ENCODE data around the gene FAM83B. TPM values are rescaled to one million over a fixed set of nuclear protein-coding genes. Genes with fewer than 3 reads are reported as not detected.

FAM83B gene
- total and polyA plus RNA-seq, 2 of the 13 experiments (the other 11 are each of a cell fraction or from before 2014, with no cell fraction given) = not detected

- Histone ChIP-seq H4K20me1 (ENCODE audit: insufficient read depth, low read length) (no peaks in the 10 kb centered on the region), H3K4me2 (ENCODE audit: low read depth, low read length) (no peak overlapping the region), H3K4me1 (ENCODE audit: insufficient read depth, low read length) (peaks cover 5% of the 10 kb centered on the region; the same call in 1 of the 2 replicates), H3K27ac (ENCODE audit: extremely low read length, insufficient read depth, low read length) (no peak overlapping the region), H3K36me3 (replicated peaks in 1 of 2; ENCODE audit: control insufficient read depth in 1 of 2, insufficient read depth in 2 of 2, low read length in 2 of 2) (no peaks in the 10 kb centered on the region), H3K79me2 (ENCODE audit: insufficient read depth, low read length) (no peaks in the 10 kb centered on the region), H3K4me3 (replicated peaks in 1 of 3; ENCODE audit: insufficient read depth in 1 of 3, low read depth in 2 of 3, low read length in 3 of 3) (no peak overlapping the region), H3K9ac (ENCODE audit: insufficient read depth, low read depth, low read length) (no peak overlapping the region), H3K9me3 (ENCODE audit: low read length) (peaks cover 26% of the 10 kb centered on the region), H2AFZ (ENCODE audit: low read length) (no peak overlapping the region), H3K27me3 (ENCODE audit: control insufficient read depth in 1 of 2, insufficient read depth in 2 of 2, low read length in 2 of 2) (no peaks in the 10 kb centered on the region)
- FAIRE-seq = no peak
- ChIA-PET POLR2A (no interaction called here), CTCF (ENCODE audit: low intra/inter-chr PET ratio, low total read pairs) (no interaction called here)
- no TSS peak for BruUV-seq (replicated peaks)
- TF ChIP-seq ZNF777 (CRISPR knock-in tag; IDR thresholded peaks at IDR 0.05) (no peak), FOSL2 (CRISPR knock-in tag; IDR thresholded peaks at IDR 0.05) (peak; percentile 73)
- WGBS (ENCODE audit: low lambda C conversion rate) = 22% methylated on average over 5 of the region's 5 CpGs
- in situ Hi-C loops (cut with HindIII; ENCODE audit: extremely low pct_ligation_motif_present, low pct_unique_long_range_greater_than_20kb) = no loop called here
- no peak for DNase-seq (ENCODE audit: low spot score)
- ATAC-seq = no peak
- intact Hi-C loops (cut with micrococcal nuclease; ENCODE audit: unreplicated experiment) = loop anchor here (5.0 kb wide), 1 partner anchor 47 kb away; no protein-coding TSS in a partner anchor
Measured at GRCh38 chr6:54935739-54936138, 89.2 kb downstream of the FAM83B start.

GRCh38 chr6:54937371-54937770 lies 90.8 kb downstream of the FAM83B start:
- TF ChIP-seq ZNF629 (CRISPR knock-in tag; conservative IDR thresholded peaks at IDR 0.05) = no peak
- no peak for TF ChIP-seq ZNF768 (CRISPR knock-in tag; IDR thresholded peaks at IDR 0.05)
- TF ChIP-seq RFX3 (CRISPR knock-in tag; IDR thresholded peaks at IDR 0.05) = no peak
- TF ChIP-seq AKAP8 (CRISPR knock-in tag; IDR thresholded peaks at IDR 0.05) = no peak
- TF ChIP-seq HNRNPH1 (optimal IDR thresholded peaks at IDR 0.05; ENCODE audit: low read depth, low read length) = no peak
- TF ChIP-seq, protein P1, sequence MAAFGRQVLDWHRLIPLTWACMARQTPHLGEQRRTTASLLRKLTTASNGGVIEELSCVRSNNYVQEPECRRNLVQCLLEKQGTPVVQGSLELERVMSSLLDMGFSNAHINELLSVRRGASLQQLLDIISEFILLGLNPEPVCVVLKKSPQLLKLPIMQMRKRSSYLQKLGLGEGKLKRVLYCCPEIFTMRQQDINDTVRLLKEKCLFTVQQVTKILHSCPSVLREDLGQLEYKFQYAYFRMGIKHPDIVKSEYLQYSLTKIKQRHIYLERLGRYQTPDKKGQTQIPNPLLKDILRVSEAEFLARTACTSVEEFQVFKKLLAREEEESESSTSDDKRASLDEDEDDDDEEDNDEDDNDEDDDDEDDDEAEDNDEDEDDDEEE (CRISPR knock-in tag; IDR thresholded peaks at IDR 0.05) = no peak
- TF ChIP-seq ETV5 (CRISPR knock-in tag; IDR thresholded peaks at IDR 0.05; ENCODE audit: borderline replicate concordance) = no peak
- TF ChIP-seq ZNF317 (CRISPR knock-in tag; IDR thresholded peaks at IDR 0.05) = no peak
- TF ChIP-seq, protein P2, sequence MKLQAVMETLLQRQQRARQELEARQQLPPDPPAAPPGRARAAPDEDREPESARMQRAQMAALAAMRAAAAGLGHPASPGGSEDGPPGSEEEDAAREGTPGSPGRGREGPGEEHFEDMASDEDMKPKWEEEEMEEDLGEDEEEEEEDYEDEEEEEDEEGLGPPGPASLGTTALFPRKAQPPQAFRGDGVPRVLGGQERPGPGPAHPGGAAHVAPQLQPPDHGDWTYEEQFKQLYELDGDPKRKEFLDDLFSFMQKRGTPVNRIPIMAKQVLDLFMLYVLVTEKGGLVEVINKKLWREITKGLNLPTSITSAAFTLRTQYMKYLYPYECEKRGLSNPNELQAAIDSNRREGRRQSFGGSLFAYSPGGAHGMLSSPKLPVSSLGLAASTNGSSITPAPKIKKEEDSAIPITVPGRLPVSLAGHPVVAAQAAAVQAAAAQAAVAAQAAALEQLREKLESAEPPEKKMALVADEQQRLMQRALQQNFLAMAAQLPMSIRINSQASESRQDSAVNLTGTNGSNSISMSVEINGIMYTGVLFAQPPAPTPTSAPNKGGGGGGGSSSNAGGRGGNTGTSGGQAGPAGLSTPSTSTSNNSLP (IDR thresholded peaks at IDR 0.05; ENCODE audit: low read depth, low read length) = no peak
- no peak for TF ChIP-seq KLF15 (CRISPR knock-in tag; IDR thresholded peaks at IDR 0.05; ENCODE audit: borderline replicate concordance)
- no peak for TF ChIP-seq ZNF335 (CRISPR knock-in tag; IDR thresholded peaks at IDR 0.05)
- TF ChIP-seq JUND (CRISPR knock-in tag; IDR thresholded peaks at IDR 0.05) = no peak
- TF ChIP-seq ZNF260 (CRISPR knock-in tag; IDR thresholded peaks at IDR 0.05; ENCODE audit: borderline replicate concordance, low read depth) = no peak
- H3K9me3 ChIP-seq (ENCODE audit: low read length) = peaks cover 18% of the 10 kb centered on the region
- ChIA-PET POLR2A (no interaction called here), CTCF (ENCODE audit: low intra/inter-chr PET ratio, low total read pairs) (no interaction called here)
- no peak overlapping the region for H3K27ac ChIP-seq (ENCODE audit: extremely low read length, insufficient read depth, low read length)
- no peaks in the 10 kb centered on the region for H4K20me1 ChIP-seq (ENCODE audit: insufficient read depth, low read length)
- no peaks in the 10 kb centered on the region for H3K79me2 ChIP-seq (ENCODE audit: insufficient read depth, low read length)
- H3K4me1 ChIP-seq (ENCODE audit: insufficient read depth, low read length) = no peaks in the 10 kb centered on the region
- H3K4me2 ChIP-seq (ENCODE audit: low read depth, low read length) = no peak overlapping the region
- H3K36me3 ChIP-seq (replicated peaks in 1 of 2; ENCODE audit: control insufficient read depth in 1 of 2, insufficient read depth in 2 of 2, low read length in 2 of 2) = no peaks in the 10 kb centered on the region
- 0% methylated on average over 3 of the region's 3 CpGs for WGBS (ENCODE audit: low lambda C conversion rate)
- no peak overlapping the region for H3K4me3 ChIP-seq (replicated peaks in 1 of 3; ENCODE audit: insufficient read depth in 1 of 3, low read depth in 2 of 3, low read length in 3 of 3)
- no peaks in the 10 kb centered on the region for H3K27me3 ChIP-seq (ENCODE audit: control insufficient read depth in 1 of 2, insufficient read depth in 2 of 2, low read length in 2 of 2)
- H3K9ac ChIP-seq (ENCODE audit: insufficient read depth, low read depth, low read length) = no peak overlapping the region
- FAIRE-seq (no peak), DNase-seq (ENCODE audit: low spot score) (no peak), ATAC-seq (no peak)
- no peak overlapping the region for H2AFZ ChIP-seq (ENCODE audit: low read length)
- in situ Hi-C loops (cut with HindIII; ENCODE audit: extremely low pct_ligation_motif_present, low pct_unique_long_range_greater_than_20kb) = no loop called here
- intact Hi-C loops (cut with micrococcal nuclease; ENCODE audit: unreplicated experiment) = loop anchor here (5.0 kb wide), 1 partner anchor 45 kb away; no protein-coding TSS in a partner anchor
- BruUV-seq (replicated peaks) = no TSS peak

All from HepG2 (cell line).